Coronary artery (tissue), 2 donors: Measurements from ENCODE around the gene IL17B.

Experiments
- DNase-seq: peaks from one replicate; pipeline ENCODE4 v3.0.0-alpha.2; 2017; ENCODE audit warnings: low spot score
- H3K27ac ChIP-seq, 2 donors: fragments of 200-600 bp; sonication (generic); one replicate each; pipeline ENCODE4 v1.5.1; 2016 to 2019
- H3K4me3 ChIP-seq: fragments of 200-600 bp; sonication (generic); 2 replicates; pipeline ENCODE4 v1.5.1; 2016; ENCODE audit warnings: mild to moderate bottlenecking, moderate library complexity
- CTCF ChIP-seq: fragments of 200-600 bp; sonication (generic); IDR thresholded peaks from one replicate; pipeline ENCODE4 v1.5.1; 2019; ENCODE audit warnings: antibody characterized with exemption

Gene IL17B

GRCh38 chr5:149388498-149389190, 9.6 kb upstream of the IL17B start:
- no peak for DNase-seq
- TF ChIP-seq CTCF = no peak
- peak overlapping the region; percentile 85 to 91 for H3K27ac ChIP-seq
- no peak overlapping the region for H3K4me3 ChIP-seq

GRCh38 chr5:149387982-149388381, 8.9 kb upstream of the IL17B start:
- Histone ChIP-seq H3K4me3 (no peak overlapping the region), H3K27ac (peak overlapping the region; percentile 85 to 91)
- no peak for TF ChIP-seq CTCF
- no peak for DNase-seq

- no peak for TF ChIP-seq CTCF
- peak overlapping the region; percentile 85 to 91 for H3K27ac ChIP-seq
- no peak overlapping the region for H3K4me3 ChIP-seq
- no peak for DNase-seq
These were observed 8.1 kb upstream of the IL17B start for GRCh38 chr5:149387081-149387631.

- no peak for TF ChIP-seq CTCF
- Histone ChIP-seq H3K4me3 (peak overlapping the region; percentile 14), H3K27ac (peak overlapping the region; percentile 85 to 91)
- DNase-seq = no peak
These were observed 7.1 kb upstream of the IL17B start for GRCh38 chr5:149386166-149386565.

GRCh38 chr5:149383399-149383798, 4.3 kb upstream of the IL17B start:
- Histone ChIP-seq H3K4me3 (peak overlapping the region; percentile 59), H3K27ac (peak overlapping the region; percentile 85 to 91)
- no peak for TF ChIP-seq CTCF
- DNase-seq = peak; percentile 93

- H3K4me3 ChIP-seq = peak overlapping the region; percentile 59
- no peak for DNase-seq
- peak overlapping the region; percentile 85 to 91 for H3K27ac ChIP-seq
- TF ChIP-seq CTCF = no peak
These were observed 3.6 kb upstream of the IL17B start for GRCh38 chr5:149382517-149383220.
